K562 (cell line): ENCODE results near the gene IPO11. TPM values are rescaled to one million over a fixed set of nuclear protein-coding genes. Genes with fewer than 3 reads are reported as not detected.

ENCODE experiments used
- BHLHE40 ChIP-seq: IDR thresholded peaks from 2 replicates; pipeline ENCODE4 v1.6.1; 2011; ENCODE audit warnings: low read length, improper control_type of control experiment
- FUS ChIP-seq: fragments of 200-400 bp; formaldehyde crosslinking; optimal IDR thresholded peaks from 2 replicates; pipeline ENCODE3; 2017; ENCODE audit warnings: low read depth, low read length
- MAZ ChIP-seq, 2 experiments: fragments of 450-650 bp in 1 of 2; sonication (generic) in 1 of 2; formaldehyde crosslinking; IDR thresholded peaks in 1 of 2; conservative IDR thresholded peaks in 1 of 2; 2 replicates each; pipeline versions ENCODE4 v1.4.0 to v1.5.0; 2020; ENCODE audit warnings: mild to moderate bottlenecking in 1 of 2, missing genetic modification reagents in 1 of 2
- NR4A1 ChIP-seq, 2 experiments: fragments of 250-450 bp in 1 of 2; fragments of 450-650 bp in 1 of 2; sonication (Bioruptor Pico) in 1 of 2; IDR thresholded peaks; 2 replicates each; pipeline versions ENCODE4 v1.4.0 to v1.6.1; 2016 to 2020; ENCODE audit warnings: mild to moderate bottlenecking in 2 of 2, missing compliant biosample characterization in 1 of 2, missing genetic modification characterization in 1 of 2, moderate library complexity in 1 of 2
- PTBP1 ChIP-seq: fragments of 200-400 bp; formaldehyde crosslinking; IDR thresholded peaks from 2 replicates; pipeline ENCODE4 v1.6.1; 2017; ENCODE audit warnings: low read depth, low read length
- SMAD4 ChIP-seq: fragments of 250-450 bp; sonication (Bioruptor Pico); conservative IDR thresholded peaks from 2 replicates; pipeline ENCODE4 v1.8.0; 2021; ENCODE audit warnings: inconsistent platforms, mild to moderate bottlenecking, moderate library complexity
- SMARCE1 ChIP-seq: fragments of 450-650 bp; IDR thresholded peaks from 2 replicates; pipeline ENCODE4 v1.7.1; 2016; ENCODE audit warnings: mild to moderate bottlenecking
- XRCC4 ChIP-seq: IDR thresholded peaks from one replicate; pipeline ENCODE4 v1.6.1; 2011; ENCODE audit not compliant: insufficient read depth, insufficient read length; ENCODE audit errors: extremely low read depth
- ZNF668 ChIP-seq: fragments of 250-450 bp; sonication (Bioruptor Pico); IDR thresholded peaks from 2 replicates; pipeline ENCODE4 v1.8.0; 2022; ENCODE audit warnings: mild to moderate bottlenecking, inconsistent platforms
- polyA plus RNA-seq, 8 experiments: library from polyadenylated mRNA; depleted of rRNA in 4 of 8; stranded (reverse) in 5 of 8; unstranded in 3 of 8; fragments of >200 nt; fragmentation: Nextera tagmentation in 2 of 8; fragmentation: Illumina TruSeq in 1 of 8; extraction: Ambion mirVana in 2 of 8; extraction: Trizol in 1 of 8; gene quantifications; 2 replicates each; pipeline versions ENCODE4 v1.2.1 to v1.2.3, GENCODE V29; 2011 to 2014; ENCODE audit warnings: inconsistent platforms in 1 of 8, missing spikeins in 1 of 8
- total RNA-seq, 7 experiments: library from RNA; depleted of rRNA in 6 of 7; stranded (reverse); fragments of >200 nt in 6 of 7; fragmentation: Illumina TruSeq in 2 of 7; extraction: Trizol in 2 of 7; gene quantifications; 2 replicates each; pipeline versions ENCODE4 v1.2.1 to v1.2.3, GENCODE V29; 2011 to 2021; ENCODE audit warnings: low replicate concordance in 1 of 7
- TF ChIP-seq, protein P1 (sequence below): sonication (generic); formaldehyde crosslinking; IDR thresholded peaks from 2 replicates; pipeline ENCODE4 v1.8.1; 2022; ENCODE audit warnings: missing genetic modification reagents
- TF ChIP-seq, protein P2 (sequence below): fragments of 450-650 bp; IDR thresholded peaks from 2 replicates; pipeline ENCODE4 v1.6.1; 2016; ENCODE audit warnings: low read depth
- TF ChIP-seq, protein P3 (sequence below): fragments of 250-450 bp; sonication (Bioruptor Pico); IDR thresholded peaks from 2 replicates; pipeline ENCODE4 v1.5.1; 2021; ENCODE audit warnings: mild to moderate bottlenecking

Gene IPO11
- total and polyA plus RNA-seq, 9 of the 15 experiments (the other 6 are each of a cell fraction or from before 2014, with no cell fraction given), result 38.7 to 96.0 (median 70.9) TPM

DNA sequence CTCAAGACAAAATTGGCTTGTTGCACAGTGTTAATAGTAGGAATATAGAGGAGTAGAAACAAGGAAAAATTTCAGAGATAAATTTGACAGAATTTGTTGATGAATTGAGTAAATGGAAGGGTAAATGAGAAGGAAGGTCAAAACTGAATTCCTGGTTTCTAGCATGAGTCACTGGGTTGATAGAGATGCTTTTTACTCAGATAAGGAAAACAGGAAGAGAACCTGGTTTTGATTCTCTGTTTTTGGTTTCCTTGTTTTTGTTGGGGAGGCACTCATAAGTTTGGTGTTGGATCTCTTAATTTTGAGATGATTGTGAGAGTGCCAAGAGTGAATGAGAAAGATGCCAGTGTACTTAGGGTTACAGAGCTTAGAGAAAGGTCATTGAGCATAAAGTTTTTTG, 173.2 kb downstream of the IPO11 start (continued):
- TF ChIP-seq, protein P1, sequence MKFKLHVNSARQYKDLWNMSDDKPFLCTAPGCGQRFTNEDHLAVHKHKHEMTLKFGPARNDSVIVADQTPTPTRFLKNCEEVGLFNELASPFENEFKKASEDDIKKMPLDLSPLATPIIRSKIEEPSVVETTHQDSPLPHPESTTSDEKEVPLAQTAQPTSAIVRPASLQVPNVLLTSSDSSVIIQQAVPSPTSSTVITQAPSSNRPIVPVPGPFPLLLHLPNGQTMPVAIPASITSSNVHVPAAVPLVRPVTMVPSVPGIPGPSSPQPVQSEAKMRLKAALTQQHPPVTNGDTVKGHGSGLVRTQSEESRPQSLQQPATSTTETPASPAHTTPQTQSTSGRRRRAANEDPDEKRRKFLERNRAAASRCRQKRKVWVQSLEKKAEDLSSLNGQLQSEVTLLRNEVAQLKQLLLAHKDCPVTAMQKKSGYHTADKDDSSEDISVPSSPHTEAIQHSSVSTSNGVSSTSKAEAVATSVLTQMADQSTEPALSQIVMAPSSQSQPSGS (CRISPR knock-in tag), result no peak
- TF ChIP-seq SMARCE1 (peak; percentile 92), NR4A1 (CRISPR knock-in tag; IDR thresholded peaks at IDR 0.05) (no peak), NR4A1 (tag; IDR thresholded peaks at IDR 0.05) (no peak), BHLHE40 (no peak), XRCC4 (no peak), MAZ (CRISPR knock-in tag; conservative IDR thresholded peaks at IDR 0.05 in 1 of 2, IDR thresholded peaks at IDR 0.05 in 1 of 2) (no peak), PTBP1 (no peak), SMAD4 (CRISPR knock-in tag) (no peak), ZNF668 (CRISPR knock-in tag) (no peak), FUS (no peak)
- TF ChIP-seq, protein P2, sequence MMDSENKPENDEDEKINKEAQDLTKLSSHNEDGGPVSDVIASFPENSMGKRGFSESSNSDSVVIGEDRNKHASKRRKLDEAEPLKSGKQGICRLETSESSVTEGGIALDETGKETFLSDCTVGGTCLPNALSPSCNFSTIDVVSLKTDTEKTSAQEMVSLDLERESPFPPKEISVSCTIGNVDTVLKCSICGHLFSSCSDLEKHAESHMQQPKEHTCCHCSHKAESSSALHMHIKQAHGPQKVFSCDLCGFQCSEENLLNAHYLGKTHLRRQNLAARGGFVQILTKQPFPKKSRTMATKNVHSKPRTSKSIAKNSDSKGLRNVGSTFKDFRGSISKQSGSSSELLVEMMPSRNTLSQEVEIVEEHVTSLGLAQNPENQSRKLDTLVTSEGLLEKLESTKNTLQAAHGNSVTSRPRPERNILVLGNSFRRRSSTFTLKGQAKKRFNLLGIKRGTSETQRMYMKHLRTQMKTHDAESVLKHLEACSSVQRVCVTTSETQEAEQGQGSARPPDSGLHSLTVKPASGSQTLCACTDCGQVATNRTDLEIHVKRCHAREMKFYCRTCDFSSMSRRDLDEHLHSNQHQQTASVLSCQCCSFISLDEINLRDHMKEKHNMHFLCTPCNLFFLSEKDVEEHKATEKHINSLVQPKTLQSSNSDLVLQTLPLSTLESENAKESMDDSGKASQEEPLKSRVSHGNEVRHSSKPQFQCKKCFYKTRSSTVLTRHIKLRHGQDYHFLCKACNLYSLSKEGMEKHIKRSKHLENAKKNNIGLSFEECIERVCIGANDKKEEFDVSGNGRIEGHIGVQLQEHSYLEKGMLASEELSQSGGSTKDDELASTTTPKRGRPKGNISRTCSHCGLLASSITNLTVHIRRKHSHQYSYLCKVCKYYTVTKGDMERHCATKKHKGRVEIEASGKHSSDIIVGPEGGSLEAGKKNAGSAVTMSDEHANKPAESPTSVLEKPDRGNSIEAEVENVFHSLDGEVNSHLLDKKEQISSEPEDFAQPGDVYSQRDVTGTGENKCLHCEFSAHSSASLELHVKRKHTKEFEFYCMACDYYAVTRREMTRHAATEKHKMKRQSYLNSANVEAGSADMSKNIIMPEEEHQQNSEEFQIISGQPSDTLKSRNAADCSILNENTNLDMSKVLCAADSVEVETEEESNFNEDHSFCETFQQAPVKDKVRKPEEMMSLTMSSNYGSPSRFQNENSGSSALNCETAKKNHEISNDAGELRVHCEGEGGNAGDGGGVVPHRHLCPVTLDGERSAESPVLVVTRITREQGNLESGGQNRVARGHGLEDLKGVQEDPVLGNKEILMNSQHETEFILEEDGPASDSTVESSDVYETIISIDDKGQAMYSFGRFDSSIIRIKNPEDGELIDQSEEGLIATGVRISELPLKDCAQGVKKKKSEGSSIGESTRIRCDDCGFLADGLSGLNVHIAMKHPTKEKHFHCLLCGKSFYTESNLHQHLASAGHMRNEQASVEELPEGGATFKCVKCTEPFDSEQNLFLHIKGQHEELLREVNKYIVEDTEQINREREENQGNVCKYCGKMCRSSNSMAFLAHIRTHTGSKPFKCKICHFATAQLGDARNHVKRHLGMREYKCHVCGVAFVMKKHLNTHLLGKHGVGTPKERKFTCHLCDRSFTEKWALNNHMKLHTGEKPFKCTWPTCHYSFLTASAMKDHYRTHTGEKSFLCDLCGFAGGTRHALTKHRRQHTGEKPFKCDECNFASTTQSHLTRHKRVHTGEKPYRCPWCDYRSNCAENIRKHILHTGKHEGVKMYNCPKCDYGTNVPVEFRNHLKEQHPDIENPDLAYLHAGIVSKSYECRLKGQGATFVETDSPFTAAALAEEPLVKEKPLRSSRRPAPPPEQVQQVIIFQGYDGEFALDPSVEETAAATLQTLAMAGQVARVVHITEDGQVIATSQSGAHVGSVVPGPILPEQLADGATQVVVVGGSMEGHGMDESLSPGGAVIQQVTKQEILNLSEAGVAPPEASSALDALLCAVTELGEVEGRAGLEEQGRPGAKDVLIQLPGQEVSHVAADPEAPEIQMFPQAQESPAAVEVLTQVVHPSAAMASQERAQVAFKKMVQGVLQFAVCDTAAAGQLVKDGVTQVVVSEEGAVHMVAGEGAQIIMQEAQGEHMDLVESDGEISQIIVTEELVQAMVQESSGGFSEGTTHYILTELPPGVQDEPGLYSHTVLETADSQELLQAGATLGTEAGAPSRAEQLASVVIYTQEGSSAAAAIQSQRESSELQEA, result no peak
- TF ChIP-seq, protein P3, sequence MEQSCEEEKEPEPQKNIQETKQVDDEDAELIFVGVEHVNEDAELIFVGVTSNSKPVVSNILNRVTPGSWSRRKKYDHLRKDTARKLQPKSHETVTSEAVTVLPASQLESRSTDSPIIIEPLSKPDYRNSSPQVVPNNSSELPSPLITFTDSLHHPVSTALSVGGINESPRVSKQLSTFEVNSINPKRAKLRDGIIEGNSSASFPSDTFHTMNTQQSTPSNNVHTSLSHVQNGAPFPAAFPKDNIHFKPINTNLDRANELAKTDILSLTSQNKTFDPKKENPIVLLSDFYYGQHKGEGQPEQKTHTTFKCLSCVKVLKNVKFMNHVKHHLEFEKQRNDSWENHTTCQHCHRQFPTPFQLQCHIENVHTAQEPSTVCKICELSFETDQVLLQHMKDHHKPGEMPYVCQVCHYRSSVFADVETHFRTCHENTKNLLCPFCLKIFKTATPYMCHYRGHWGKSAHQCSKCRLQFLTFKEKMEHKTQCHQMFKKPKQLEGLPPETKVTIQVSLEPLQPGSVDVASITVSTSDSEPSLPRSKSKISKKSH, result no peak
